Mucosa of rectum (tissue), 2 donors: ENCODE results near the gene UCP3.
"Not testable (repeated sequence)": the region's sequence is repeated elsewhere in the genome, so short reads cannot be mapped to it uniquely, and the experiment has no call there.

Source experiments
- H3K27ac ChIP-seq, 2 donors: one replicate each; pipeline ENCODE4 v1.7.0; 2013; ENCODE audit warnings: inconsistent platforms in 2 of 2, low read depth in 2 of 2, low read length in 2 of 2
- H3K27me3 ChIP-seq, 2 donors: one replicate each; pipeline ENCODE4 v1.7.0; 2013; ENCODE audit warnings: low read length in 2 of 2; ENCODE audit not compliant: control insufficient read depth in 2 of 2, insufficient read depth in 2 of 2
- H3K36me3 ChIP-seq, 2 donors: one replicate each; pipeline ENCODE4 v1.7.0; 2013; ENCODE audit warnings: low read length in 2 of 2; ENCODE audit not compliant: control insufficient read depth in 2 of 2, insufficient read depth in 2 of 2
- H3K4me1 ChIP-seq, 2 donors: one replicate each; pipeline ENCODE4 v1.7.0; 2013; ENCODE audit warnings: low read length in 2 of 2, mild to moderate bottlenecking in 1 of 2; ENCODE audit not compliant: control insufficient read depth in 2 of 2, insufficient read depth in 2 of 2
- H3K4me3 ChIP-seq, 2 donors: one replicate each; pipeline ENCODE4 v1.7.0; 2013; ENCODE audit warnings: low read length in 2 of 2
- H3K9ac ChIP-seq, 2 donors: one replicate each; pipeline ENCODE4 v1.7.0; 2013; ENCODE audit warnings: low read length in 2 of 2, low read depth in 1 of 2, mild to moderate bottlenecking in 1 of 2
- H3K9me3 ChIP-seq, 2 donors: one replicate each; pipeline ENCODE4 v1.7.0; 2013; ENCODE audit warnings: low read length in 2 of 2; ENCODE audit not compliant: control insufficient read depth in 2 of 2
- donor health status: healthy.
- donor health status: Normal muscosa, but diverticular disease.

The UCP3 gene

GRCh38 chr11:73989156-73989555 is 19.7 kb downstream of the UCP3 start:
- H3K4me1 ChIP-seq, result no peaks in the 10 kb centered on the region
- H3K27ac ChIP-seq, result no peak overlapping the region
- no peaks in the 10 kb centered on the region for H3K9me3 ChIP-seq
- no peak overlapping the region for H3K9ac ChIP-seq
- H3K36me3 ChIP-seq, result no peaks in the 10 kb centered on the region
- no peaks in the 10 kb centered on the region for H3K27me3 ChIP-seq
- no peak overlapping the region for H3K4me3 ChIP-seq

GRCh38 chr11:73988227-73988626 is 20.7 kb downstream of the UCP3 start:
- Histone ChIP-seq H3K4me3 (no peak overlapping the region), H3K9ac (no peak overlapping the region), H3K9me3 (no peaks in the 10 kb centered on the region), H3K27ac (no peak overlapping the region), H3K36me3 (no peaks in the 10 kb centered on the region), H3K27me3 (no peaks in the 10 kb centered on the region), H3K4me1 (peaks cover 3 to 5% of the 10 kb centered on the region in 2 donors)

GRCh38 chr11:73985661-73986060 is 23.2 kb downstream of the UCP3 start:
- H3K4me1 ChIP-seq, result peaks cover 12 to 15% of the 10 kb centered on the region in 2 donors
- H3K27ac ChIP-seq, H3K4me3 ChIP-seq, H3K27me3 ChIP-seq, H3K36me3 ChIP-seq, H3K9ac ChIP-seq, H3K9me3 ChIP-seq: not testable (repeated sequence)

DNA sequence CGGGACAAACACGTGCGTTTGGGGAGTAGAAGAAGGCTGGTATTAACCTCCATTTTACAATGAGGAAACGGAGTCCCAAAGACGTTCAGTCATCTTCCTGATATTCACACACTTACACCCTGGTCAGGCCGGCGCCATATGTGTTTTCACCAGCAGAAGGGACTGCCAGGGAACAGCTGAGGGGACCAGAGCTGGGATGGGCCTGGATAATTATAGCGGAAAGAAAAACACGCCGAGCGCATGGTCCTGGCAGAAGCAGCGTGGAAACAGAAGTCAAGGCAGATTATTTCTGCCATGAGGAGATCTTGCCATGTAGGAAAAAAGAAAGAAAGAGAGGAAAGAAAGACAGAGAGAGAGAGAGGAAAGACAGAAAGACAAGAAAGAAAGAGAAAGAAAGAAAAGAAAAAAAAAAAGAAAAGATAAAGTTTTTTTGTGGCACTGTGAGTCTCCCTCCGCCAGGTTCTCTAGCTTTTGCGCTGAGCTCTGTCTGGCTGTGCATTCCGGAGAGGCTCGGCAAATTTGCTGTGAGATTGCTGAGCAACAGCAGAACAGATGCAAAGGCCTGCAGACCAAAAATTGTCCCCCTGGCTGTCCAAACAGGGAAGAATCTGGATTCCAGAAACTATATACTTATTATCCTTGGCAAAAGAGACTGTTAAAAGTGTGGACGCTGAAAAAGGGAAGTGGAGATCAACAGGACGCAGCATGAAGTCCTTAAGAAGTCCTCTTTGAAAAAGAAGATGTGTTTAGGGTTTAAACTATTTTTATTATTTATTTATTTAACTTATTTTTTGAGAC is 24.9 kb downstream of the UCP3 start:
- peaks cover 0 to 2% of the 10 kb centered on the region in 2 donors for H3K36me3 ChIP-seq
- peak overlapping the region; percentile 76 to 95 for H3K4me3 ChIP-seq
- no peaks in the 10 kb centered on the region for H3K27me3 ChIP-seq
- H3K9ac ChIP-seq, result peak overlapping the region; percentile 68 to 77
- H3K4me1 ChIP-seq, result peaks cover 27 to 29% of the 10 kb centered on the region in 2 donors
- H3K9me3 ChIP-seq, result no peaks in the 10 kb centered on the region
- peak overlapping the region; percentile 94 to 99 for H3K27ac ChIP-seq

- Histone ChIP-seq H3K27ac (peak overlapping the region; percentile 94 to 99), H3K4me3 (peak overlapping the region; percentile 76 to 95), H3K9ac (peak overlapping the region; percentile 77 to 87), H3K9me3 (no peaks in the 10 kb centered on the region), H3K27me3 (no peaks in the 10 kb centered on the region), H3K36me3 (peaks cover 3 to 4% of the 10 kb centered on the region in 2 donors), H3K4me1 (peaks cover 28 to 33% of the 10 kb centered on the region in 2 donors)
Observed at GRCh38 chr11:73982990-73983740, 25.7 kb downstream of the UCP3 start.

DNA sequence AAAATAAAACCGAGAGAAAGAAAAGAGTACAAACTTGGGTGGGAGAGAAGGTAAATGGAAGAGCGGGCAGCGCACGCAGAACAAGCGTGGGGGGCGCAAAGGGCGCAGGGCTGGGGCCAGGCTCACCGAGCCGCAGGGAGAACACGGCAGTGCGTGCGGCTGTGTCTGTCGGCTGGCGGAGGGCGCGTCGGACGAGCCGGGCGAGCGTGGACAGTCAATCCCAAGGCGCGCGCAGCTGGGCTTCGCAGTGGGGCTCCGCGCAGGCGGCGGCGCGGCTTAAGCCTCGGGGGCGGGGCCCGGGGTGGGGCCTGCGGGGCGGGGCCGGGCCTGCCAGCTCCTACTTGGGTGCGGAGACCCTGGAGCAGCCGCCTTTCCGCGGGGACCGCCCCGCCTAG is 26.3 kb downstream of the UCP3 start, which contains the start of gene UCP2:
Gene UCP2, minus strand, starts transcription at position 249 of the 395 bp plus-strand sequence. CDS start 4,465 bp downstream, outside the sequence.
- H3K4me1 ChIP-seq, result peaks cover 28 to 36% of the 10 kb centered on the region in 2 donors
- peak within 1 kb of the TSS; percentile 76 to 95 for H3K4me3 ChIP-seq
- no peaks in the 10 kb centered on the region for H3K27me3 ChIP-seq
- H3K27ac ChIP-seq, result peak within 1 kb of the TSS; percentile 94 to 99
- H3K9ac ChIP-seq, result peak within 1 kb of the TSS; percentile 77 to 87
- H3K36me3 ChIP-seq, result peaks cover 9 to 10% of the 10 kb centered on the region in 2 donors
- no peaks in the 10 kb centered on the region for H3K9me3 ChIP-seq

DNA sequence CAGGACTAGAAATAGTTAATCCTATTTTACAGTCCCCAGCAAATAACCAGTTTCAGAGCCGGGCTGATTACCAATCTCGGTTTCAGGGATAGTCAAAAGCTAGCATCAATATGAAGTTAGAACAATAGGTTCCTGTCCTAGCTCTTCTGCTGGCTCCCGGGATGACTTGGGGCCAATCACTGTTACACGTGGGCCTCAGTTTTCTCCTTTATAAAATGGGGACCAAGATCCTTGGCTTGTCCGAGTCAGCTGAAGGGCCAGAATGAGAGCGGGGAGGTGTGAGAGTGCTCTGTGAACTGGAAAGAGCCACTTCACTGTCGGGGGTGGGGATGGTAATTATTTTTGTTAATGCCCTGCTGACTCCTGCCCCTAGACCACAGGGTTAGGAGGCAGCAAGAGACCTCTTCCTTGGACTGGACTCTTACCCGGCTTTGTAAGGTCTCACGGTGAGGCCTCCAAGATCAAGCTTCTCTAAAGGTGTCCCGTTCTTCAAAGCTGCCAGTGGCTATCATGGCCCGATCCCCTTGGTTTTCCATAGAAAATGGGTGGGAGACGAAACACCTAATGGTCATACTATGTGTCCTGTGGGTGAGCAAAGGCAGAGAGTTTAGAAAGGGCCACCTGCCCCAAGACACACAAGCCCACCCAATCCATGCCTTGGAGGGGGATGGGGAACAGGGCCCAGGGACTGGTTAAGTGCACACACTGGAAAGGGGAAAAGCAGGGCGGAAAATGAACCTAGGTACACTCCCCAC is 27.7 kb downstream of the UCP3 start:
- H3K9ac ChIP-seq, result peak overlapping the region; percentile 77 to 81
- H3K4me3 ChIP-seq, result peak overlapping the region; percentile 76 to 95

GRCh38 chr11:73980001-73980961 is 28.6 kb downstream of the UCP3 start:
- Histone ChIP-seq H3K36me3 (peaks cover 29 to 33% of the 10 kb centered on the region in 2 donors), H3K27me3 (no peaks in the 10 kb centered on the region), H3K27ac (peak overlapping the region; percentile 81 to 99), H3K9me3 (no peaks in the 10 kb centered on the region), H3K9ac (peak overlapping the region; percentile 61 to 77), H3K4me3 (peak overlapping the region; percentile 35 to 95), H3K4me1 (peaks cover 28 to 39% of the 10 kb centered on the region in 2 donors)

More for the DNA sequence above, 27.7 kb downstream of the UCP3 start:
- no peaks in the 10 kb centered on the region for H3K27me3 ChIP-seq
- peaks cover 22 to 24% of the 10 kb centered on the region in 2 donors for H3K36me3 ChIP-seq
- no peaks in the 10 kb centered on the region for H3K9me3 ChIP-seq
- H3K4me1 ChIP-seq, result peaks cover 28 to 39% of the 10 kb centered on the region in 2 donors
- peak overlapping the region; percentile 94 to 99 for H3K27ac ChIP-seq

- Histone ChIP-seq H3K4me3 (no peak overlapping the region), H3K27me3 (no peaks in the 10 kb centered on the region), H3K4me1 (peaks cover 36 to 44% of the 10 kb centered on the region in 2 donors), H3K9ac (no peak overlapping the region), H3K36me3 (peaks cover 33 to 41% of the 10 kb centered on the region in 2 donors), H3K9me3 (no peaks in the 10 kb centered on the region), H3K27ac (peak overlapping the region in 1 of 2 donors; percentile 99)
Observed at GRCh38 chr11:73978576-73979086, 30.3 kb downstream of the UCP3 start.
